Osteocyte (in vitro differentiated cells): ENCODE measurements around the gene TXNDC2. TPM values are rescaled to one million over a fixed set of nuclear protein-coding genes. Genes with fewer than 3 reads are reported as not detected.

Experiments
- DNase-seq: peaks from one replicate; pipeline ENCODE4 v3.0.0; 2021; ENCODE audit warnings: mixed read lengths; ENCODE audit not compliant: unreplicated experiment; ENCODE audit errors: extremely low spot score
- H3K27ac Mint-ChIP-seq: one replicate; pipeline ENCODE4 v1.8.0; 2021; ENCODE audit warnings: mild to moderate bottlenecking, mixed read lengths; ENCODE audit not compliant: unreplicated experiment
- H3K27me3 Mint-ChIP-seq: one replicate; pipeline ENCODE4 v1.8.0; 2021; ENCODE audit warnings: mixed read lengths; ENCODE audit not compliant: unreplicated experiment
- H3K36me3 Mint-ChIP-seq: one replicate; pipeline ENCODE4 v1.8.0; 2021; ENCODE audit warnings: mixed read lengths; ENCODE audit not compliant: unreplicated experiment
- H3K4me1 Mint-ChIP-seq: one replicate; pipeline ENCODE4 v1.8.0; 2021; ENCODE audit warnings: mixed read lengths; ENCODE audit not compliant: unreplicated experiment
- H3K4me3 Mint-ChIP-seq: one replicate; pipeline ENCODE4 v1.8.0; 2021; ENCODE audit warnings: mild to moderate bottlenecking, moderate library complexity, mixed read lengths; ENCODE audit not compliant: unreplicated experiment
- H3K9me3 Mint-ChIP-seq: one replicate; pipeline ENCODE4 v1.8.0; 2021; ENCODE audit warnings: mixed read lengths; ENCODE audit not compliant: unreplicated experiment
- total RNA-seq: library from RNA; stranded (reverse); gene quantifications from 2 replicates; pipeline ENCODE4 v1.2.1, GENCODE V29; 2021
- TF ChIP-seq, protein P1 (sequence below): fragments of 200-600 bp; sonication (generic); IDR thresholded peaks from 2 replicates; pipeline ENCODE4 v1.5.0; 2021; ENCODE audit warnings: antibody characterized with exemption, mild to moderate bottlenecking, moderate library complexity

Gene TXNDC2
- total RNA-seq, 1 donor from 2014 or later: 0.11 TPM

DNA sequence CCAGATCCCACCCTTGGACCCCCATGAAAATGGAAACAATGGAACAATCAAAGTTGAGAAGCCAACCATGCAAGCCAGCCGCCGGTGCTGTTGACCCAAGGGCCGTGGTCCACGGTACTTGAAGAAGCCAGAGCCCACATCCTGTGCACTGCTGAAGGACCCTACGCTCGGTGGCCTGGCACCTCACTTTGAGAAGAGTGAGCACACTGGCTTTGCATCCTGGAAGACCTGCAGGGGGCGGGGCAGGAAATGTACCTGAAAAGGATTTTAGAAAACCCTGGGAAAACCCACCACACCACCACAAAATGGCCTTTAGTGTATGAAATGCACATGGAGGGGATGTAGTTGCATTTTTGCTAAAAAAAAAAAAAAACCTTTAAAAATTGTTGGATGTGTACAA is 26.5 kb upstream of the TXNDC2 start:
- Mint-ChIP-seq H3K27ac (no peak overlapping the region), H3K9me3 (no peaks in the 10 kb centered on the region), H3K4me1 (peaks cover 12% of the 10 kb centered on the region), H3K27me3 (no peaks in the 10 kb centered on the region), H3K4me3 (no peak overlapping the region), H3K36me3 (peaks cover 33% of the 10 kb centered on the region)
- DNase-seq: no peak
- TF ChIP-seq, protein P1, sequence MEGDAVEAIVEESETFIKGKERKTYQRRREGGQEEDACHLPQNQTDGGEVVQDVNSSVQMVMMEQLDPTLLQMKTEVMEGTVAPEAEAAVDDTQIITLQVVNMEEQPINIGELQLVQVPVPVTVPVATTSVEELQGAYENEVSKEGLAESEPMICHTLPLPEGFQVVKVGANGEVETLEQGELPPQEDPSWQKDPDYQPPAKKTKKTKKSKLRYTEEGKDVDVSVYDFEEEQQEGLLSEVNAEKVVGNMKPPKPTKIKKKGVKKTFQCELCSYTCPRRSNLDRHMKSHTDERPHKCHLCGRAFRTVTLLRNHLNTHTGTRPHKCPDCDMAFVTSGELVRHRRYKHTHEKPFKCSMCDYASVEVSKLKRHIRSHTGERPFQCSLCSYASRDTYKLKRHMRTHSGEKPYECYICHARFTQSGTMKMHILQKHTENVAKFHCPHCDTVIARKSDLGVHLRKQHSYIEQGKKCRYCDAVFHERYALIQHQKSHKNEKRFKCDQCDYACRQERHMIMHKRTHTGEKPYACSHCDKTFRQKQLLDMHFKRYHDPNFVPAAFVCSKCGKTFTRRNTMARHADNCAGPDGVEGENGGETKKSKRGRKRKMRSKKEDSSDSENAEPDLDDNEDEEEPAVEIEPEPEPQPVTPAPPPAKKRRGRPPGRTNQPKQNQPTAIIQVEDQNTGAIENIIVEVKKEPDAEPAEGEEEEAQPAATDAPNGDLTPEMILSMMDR: no peak

DNA sequence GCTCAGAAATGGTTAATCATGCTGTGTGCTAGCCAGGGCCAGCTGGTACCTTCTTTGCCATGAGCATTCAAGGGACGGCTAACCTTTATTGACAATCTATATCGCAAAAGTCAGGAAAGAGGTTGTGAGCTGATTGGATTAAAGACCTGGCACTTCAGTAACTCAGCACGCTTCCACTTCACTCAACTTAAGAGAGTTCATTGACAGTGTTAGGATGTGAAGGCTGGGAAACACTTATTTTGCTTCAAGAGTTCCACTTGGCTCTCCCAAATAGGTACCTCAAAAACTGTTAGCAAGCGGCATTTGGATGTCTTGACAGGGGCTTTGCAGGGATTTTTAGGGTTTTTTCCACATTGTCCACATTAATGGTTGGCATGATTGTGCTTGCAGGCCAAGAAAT is 25.1 kb upstream of the TXNDC2 start:
- TF ChIP-seq, protein P1: no peak
- Mint-ChIP-seq H3K4me1 (peaks cover under 1% of the 10 kb centered on the region), H3K9me3 (peaks cover 5% of the 10 kb centered on the region), H3K27me3 (no peaks in the 10 kb centered on the region), H3K4me3 (no peak overlapping the region), H3K27ac (no peak overlapping the region), H3K36me3 (peaks cover 38% of the 10 kb centered on the region)
- DNase-seq: no peak

GRCh38 chr18:9861157-9861556 is 24.6 kb upstream of the TXNDC2 start:
- Mint-ChIP-seq H3K9me3 (peaks cover 9% of the 10 kb centered on the region), H3K4me1 (no peaks in the 10 kb centered on the region), H3K36me3 (peaks cover 39% of the 10 kb centered on the region), H3K4me3 (no peak overlapping the region), H3K27ac (no peak overlapping the region), H3K27me3 (no peaks in the 10 kb centered on the region)
- TF ChIP-seq, protein P1: no peak
- no peak for DNase-seq

GRCh38 chr18:9861933-9862332 is 23.8 kb upstream of the TXNDC2 start:
- Mint-ChIP-seq H3K27ac (no peak overlapping the region), H3K27me3 (no peaks in the 10 kb centered on the region), H3K9me3 (peaks cover 9% of the 10 kb centered on the region), H3K36me3 (peaks cover 38% of the 10 kb centered on the region), H3K4me3 (no peak overlapping the region), H3K4me1 (no peaks in the 10 kb centered on the region)
- no peak for DNase-seq
- TF ChIP-seq, protein P1: no peak

DNA sequence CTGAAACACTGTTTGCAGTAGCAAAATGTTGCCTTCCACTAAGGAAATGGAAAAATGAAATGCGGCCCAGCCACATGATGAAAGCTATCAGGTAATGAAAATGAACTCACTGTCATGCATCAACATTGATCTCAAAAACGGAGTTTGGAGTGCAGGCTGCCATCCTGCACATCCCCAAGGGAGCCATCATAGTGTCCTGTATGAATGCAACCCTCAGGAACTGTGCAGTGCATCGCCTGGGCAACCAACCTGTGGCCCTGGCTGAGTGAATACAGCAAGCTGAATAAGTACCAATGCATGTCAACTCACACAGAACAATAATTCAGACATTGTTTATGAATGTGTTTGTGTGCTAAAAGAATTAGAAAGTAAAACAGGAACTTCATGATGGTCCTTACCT is 23.1 kb upstream of the TXNDC2 start:
- H3K27ac Mint-ChIP-seq: no peak overlapping the region
- no peaks in the 10 kb centered on the region for H3K4me1 Mint-ChIP-seq
- TF ChIP-seq, protein P1: no peak
- no peak for DNase-seq
- H3K36me3 Mint-ChIP-seq: peaks cover 38% of the 10 kb centered on the region
- no peak overlapping the region for H3K4me3 Mint-ChIP-seq
- H3K9me3 Mint-ChIP-seq: peaks cover 9% of the 10 kb centered on the region
- no peaks in the 10 kb centered on the region for H3K27me3 Mint-ChIP-seq
